Muscle of back (tissue), 11 donors: Measurements from ENCODE around the gene AGBL3. TPM values are rescaled to one million over a fixed set of nuclear protein-coding genes. Genes with fewer than 3 reads are reported as not detected.
"Not testable (repeated sequence)": the region's sequence is repeated elsewhere in the genome, so short reads cannot be mapped to it uniquely, and the experiment has no call there.

Experiments
- DNase-seq, 3 donors: peaks; one replicate each; pipeline versions ENCODE4 v3.0.0 to v3.0.0-alpha.2; 2013
- polyA plus RNA-seq, 10 donors: library from polyadenylated mRNA; unstranded; fragments of 120-200 nt; gene quantifications; one replicate each; pipeline ENCODE4 v1.2.1, GENCODE V29; 2013; ENCODE audit not compliant: insufficient read length in 10 of 10

Gene AGBL3
- polyA plus RNA-seq, 10 donors, result 1.8 to 7.6 (median 3.3) TPM

DNA sequence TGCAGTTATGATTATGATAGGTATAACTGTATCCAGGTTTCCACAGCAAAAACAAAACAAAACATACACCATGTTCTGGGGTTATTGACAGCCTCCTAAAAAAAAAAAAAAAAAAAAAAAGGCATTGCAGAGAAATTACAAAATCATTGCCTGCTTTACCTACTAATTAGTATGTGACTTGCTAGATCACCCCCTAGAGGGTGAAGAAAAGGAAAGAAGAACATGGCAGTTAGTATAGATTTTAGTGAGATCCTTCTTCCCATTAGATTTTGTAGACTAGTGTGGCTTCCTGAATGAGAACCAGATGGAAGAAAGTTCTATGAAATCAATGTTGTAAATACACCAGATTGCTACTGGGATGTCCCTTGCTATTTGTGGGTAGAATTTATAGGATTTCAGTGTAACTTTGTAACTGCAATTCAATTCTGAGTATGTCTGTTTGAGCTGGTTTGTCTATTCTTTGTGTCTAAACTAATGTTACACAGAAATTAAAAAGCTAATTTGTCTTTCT lies 24.0 kb upstream of the AGBL3 start:
- DNase-seq, result peak in 1 of 3 donors; percentile 44

DNA sequence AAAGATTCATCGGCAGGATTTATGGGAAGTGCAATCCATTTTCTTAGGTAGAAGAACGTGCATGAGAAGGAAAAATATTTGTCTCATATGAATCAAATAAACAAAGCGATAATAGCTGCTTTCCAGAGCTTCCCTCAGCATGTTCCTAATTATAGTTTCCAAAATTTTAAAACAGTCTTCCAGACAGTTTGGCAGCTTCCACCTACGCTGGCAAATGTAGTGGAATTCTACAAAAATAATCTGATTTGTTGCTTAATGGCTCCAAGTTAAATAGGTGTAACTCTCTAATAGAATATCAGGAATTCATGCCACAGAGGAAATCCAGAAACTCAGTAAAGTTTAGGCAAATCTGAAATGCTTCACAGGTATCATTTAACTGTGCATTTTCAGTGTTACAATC lies 23.3 kb upstream of the AGBL3 start:
- DNase-seq, result peak in 2 of 3 donors; percentile 60 to 76

DNA sequence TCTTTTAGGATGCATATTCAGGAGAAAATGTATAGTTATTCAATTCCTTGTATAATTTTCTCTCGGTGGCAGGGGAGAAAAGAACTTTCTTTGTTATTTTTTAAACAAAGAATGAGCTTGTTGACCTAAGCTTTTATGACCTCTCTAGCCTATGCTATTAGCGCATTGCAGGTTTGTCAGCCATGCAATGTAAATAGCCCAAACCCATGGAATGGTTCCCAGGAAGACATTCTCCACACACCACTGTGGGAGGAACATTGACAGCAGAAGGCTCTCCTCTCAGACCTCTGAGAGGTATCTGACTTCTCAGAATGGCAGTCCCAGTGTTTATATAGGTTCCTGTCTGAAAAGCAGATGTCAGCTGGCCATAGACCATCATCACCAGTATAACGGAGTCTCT lies 19.6 kb upstream of the AGBL3 start:
- no peak for DNase-seq

DNA sequence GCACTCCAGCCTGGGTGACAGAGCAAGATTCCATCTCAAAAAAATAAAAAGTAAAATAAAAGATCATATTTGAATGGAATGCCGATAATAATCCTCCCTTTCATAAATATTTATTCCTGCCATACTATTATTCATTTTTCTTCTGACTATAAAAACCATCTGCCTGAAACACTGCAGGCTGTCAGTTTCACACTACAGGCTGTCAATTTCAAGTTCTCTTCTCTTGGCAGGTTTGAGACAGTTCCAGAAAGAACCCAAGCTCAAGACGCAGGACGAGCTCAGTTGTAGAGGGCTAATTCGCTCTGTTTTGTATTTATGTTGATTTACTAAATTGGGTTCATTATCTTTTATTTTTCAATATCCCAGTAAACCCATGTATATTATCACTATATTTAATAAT lies 18.2 kb upstream of the AGBL3 start:
- no peak for DNase-seq

DNA sequence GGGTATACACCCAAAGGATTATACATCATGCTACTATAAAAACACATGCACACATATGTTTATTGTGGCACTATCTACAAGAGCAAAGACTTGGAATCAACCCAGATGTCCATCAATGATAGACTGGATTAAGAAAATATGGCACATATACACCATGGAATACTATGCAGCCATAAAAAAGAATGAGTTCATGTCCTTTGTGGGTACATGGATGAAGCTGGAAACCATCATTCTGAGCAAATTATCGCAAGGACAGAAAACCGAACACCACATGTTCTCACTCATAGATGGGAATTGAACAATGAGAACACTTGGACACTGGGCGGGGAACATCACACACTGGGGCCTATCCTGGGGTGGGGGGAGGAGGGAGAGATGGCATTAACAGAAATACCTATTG lies 4.7 kb upstream of the AGBL3 start:
- not testable (repeated sequence) for DNase-seq

DNA sequence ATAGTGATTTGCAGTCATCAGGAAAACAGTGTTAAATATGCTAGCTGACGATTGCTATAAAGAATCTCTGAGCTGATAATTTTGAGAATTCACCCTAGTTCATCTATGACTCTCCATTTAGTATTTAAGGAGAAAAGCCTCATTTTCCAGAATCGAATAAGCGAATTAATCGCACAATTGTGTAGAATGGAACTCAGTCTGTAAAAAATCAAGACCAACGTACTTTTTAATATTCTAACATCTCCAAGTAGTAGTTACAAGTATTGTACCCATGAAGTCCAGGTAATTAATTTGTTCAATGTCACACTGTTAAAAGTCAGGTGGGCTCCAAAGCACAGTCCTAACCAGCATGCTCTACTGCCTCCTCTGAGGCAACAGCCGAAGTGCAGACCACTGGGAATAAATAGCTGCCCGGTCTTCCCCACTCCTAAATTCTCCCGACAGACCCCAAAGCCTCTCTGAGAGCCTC lies 380 bp upstream of the AGBL3 start:
- DNase-seq, result no peak

DNA sequence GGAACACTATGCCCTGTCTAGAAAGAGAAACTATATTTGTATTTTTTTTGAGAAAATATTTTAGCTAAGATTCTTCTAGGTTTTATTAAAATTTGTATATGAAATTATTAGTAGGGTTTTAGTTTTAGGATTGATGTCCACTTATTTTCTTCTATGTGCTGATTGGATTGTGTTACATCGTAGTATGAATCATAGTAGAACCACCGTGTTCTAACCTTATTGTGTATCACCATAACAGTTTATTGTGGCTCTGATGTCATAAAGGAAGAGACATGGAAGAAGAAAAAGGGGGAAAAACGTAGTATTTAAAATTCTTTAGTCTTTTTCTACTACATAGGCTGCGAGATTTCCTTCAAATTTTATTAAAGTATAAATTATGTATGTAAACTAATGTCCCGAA lies 1.9 kb downstream of the AGBL3 start:
- no peak for DNase-seq

DNA sequence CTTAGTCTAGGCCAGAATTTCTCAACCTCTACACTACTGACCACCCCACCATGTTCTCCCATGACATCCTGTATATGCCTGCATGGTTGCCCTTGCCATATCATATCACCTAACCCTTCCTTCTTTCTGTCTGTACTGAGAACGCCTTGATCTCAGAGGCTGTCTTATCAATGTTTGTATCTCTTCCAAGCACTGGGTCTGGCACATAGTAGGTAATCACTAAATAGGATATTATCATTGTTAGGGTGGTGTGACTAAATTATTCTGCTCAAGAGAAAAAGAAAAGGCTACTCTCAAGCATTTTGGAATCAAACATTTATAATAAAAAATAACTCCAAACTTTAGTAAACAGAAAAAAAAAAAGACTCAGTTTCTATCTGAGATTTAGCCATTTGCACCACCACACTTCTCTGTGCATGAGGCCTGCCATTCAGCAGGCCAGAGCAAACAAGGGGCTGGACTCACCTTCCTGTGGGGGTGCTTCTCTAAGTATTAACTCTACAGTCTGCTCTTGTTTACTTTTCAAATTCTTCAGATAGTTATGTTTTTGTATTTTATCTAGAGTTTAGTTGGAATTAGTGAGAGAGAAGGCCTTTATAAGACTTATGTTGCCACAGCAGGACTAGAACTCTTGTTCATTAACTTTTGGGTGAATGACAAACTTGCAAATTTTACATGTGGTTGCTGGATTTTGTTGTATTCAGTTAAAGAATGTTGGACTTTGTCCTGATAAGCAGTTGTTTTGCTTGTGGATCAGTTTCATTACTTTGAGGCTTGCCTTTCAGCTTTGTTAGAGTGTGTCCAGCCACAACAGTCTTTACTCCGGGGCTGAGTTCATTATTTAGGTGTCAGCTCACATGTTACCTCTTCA lies 5.4 kb downstream of the AGBL3 start:
- DNase-seq, result no peak

DNA sequence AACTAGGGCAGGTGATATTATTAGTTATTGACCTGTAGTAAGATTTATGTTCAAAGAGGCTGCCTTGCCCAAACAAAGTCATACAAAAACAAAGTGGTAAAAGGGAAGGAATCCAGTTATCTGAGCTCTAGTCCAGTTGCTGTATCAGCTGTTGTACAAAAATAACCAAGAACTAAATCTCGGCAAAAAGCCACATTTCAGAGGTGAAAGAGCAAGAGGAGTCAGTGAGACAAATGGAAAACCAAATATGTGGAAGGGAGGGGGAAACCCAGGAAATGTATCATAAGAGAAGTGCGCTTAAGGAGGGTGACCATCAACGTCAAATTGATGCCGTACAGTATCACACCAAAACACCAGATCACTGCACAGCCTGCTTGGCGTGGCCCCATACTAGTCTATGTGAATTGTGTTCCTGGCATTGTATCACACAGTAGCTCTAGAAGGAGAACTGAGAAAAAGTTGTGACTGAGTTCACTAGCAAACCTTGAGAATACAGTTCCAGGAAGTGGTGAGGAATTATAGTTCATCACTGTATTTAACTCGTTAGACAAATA lies 6.4 kb downstream of the AGBL3 start:
- DNase-seq, result peak in 1 of 3 donors; percentile 12

DNA sequence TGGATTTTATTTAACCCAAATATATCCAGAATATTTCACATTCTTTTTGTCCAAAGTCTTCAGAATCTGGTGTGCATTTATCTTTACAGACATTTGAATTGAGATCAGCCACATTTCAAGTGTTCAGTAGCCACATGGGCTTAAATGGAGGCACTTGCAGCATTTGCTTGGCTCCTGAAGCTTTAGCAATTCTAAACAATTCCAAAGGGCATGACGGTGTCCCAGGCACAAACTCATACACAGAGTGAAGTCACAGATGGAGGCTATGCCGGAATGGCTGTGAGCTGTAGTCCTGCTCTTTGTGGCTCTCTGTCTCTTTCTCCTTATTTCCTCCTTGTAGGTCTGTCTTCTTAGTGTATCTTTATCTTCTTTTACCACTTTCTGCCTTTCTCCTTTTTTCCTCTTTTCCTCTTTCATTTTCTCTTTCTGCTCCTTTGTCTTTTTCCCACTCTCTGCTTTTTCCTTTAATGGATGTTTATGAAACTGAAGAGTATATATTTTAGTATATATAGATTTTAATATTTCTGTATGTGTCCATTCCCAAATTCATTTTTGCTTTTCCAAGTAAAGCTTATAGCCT lies 7.7 kb downstream of the AGBL3 start:
- DNase-seq, result no peak

DNA sequence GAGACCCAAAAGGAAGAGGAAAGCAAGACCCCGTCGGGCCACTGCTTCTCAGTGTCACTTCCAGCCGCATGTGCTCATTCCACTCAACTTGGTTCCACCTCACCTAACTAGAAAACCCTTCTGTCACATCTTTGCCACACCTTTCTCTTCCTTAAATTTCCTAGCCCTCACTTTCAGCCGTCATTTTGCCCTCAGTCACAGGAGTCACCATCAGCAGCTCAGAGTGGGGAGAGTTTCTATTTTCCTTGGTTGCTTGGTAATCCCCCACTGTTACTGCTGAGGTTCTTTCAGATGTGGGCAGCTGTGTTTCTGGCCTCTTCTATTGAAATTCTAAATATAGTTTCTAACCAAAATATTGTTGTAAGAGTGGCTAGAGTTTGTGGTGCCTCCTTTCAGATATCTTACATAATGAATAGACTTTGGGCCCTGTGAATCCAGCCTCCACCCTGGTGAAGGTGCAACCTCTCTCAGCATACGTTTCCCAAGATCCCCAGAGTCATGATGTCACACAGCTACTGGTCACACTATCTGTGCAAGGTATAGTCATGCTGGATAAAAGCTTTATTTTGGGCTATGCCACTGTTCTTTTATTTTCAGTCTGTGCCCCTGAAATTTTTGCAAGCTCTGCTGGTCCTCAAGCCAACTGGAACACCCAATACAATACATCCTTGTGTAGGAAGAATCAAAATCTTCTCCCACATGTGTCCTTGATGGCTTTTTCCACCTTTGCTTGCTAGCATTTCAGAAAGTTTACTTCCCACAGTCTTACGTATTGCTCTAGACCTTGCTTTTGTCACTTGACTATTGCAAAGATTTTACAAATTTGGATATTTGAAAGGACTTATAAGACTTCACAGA lies 9.2 kb downstream of the AGBL3 start:
- no peak for DNase-seq

DNA sequence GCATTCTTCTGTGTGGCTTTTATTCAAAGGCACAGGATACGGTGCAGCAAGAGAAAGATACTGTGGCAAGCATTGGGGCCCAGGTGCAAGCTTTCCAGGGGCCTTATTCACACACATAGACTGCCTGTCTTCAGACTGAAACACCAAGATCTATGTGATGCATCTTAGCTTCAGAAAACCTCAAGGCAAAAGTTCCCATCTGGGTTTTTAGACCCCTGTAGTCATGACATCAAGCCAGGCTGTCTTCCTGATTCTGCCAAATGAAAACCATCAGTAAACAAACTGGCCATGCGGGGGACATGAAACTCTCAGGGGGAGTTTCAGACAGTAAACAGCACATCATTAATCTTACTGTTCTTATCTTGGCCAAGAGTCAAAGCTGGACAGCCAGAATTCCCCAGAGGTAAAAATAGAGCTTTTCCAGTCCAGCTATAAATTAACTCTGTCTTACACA lies 9.8 kb downstream of the AGBL3 start:
- DNase-seq, result peak in 1 of 3 donors; percentile 30

DNA sequence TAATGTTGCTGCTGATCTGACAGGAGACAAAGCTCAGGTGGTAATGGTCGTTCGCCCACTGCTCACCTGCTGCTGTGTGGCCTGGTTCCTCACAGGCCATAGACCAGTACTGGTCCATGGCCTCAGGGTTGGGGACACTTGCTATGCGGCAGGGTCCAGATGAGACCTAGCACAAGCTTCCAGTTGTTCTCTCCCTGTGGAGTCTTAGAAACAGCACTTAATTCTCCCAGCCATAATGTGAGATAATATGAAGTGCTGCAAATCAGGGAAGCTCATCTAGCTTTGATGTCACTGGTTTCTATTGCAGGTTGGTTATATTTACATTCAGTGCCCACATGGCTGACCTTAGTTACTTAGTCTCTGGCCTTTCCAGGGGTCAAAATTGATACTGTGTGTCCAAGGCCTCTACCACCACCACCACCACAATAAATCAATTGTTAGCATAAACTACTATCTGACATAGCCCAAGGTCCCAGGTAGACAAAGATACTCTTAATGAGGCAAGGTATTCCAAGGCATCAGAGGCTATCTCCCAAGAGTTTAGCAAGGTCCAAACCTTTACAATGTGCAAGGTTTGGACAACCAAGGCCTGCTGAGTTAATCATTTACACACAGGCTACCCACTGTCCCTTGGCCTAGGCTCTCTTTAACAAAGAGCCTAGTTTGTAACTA lies 11.0 kb downstream of the AGBL3 start:
- DNase-seq, result no peak

DNA sequence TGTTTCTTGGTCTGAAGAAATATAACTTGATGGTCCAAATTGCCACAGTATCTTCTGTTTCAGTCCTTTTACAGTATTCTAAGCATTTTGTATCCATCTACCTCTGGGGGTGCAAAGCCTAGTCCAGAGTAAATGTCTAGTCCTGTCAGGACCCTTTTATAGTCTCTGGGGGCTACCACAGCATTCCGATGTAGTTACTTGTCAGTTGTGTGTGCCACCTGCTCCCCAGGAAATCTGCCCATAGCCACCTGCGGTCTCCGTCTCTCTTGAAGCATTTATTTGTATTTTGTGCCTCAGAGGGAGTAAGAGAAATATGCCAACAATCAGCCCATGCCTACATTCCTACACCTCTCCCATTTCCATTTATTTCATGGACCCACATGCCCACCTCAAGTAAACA lies 12.8 kb downstream of the AGBL3 start:
- no peak for DNase-seq

DNA sequence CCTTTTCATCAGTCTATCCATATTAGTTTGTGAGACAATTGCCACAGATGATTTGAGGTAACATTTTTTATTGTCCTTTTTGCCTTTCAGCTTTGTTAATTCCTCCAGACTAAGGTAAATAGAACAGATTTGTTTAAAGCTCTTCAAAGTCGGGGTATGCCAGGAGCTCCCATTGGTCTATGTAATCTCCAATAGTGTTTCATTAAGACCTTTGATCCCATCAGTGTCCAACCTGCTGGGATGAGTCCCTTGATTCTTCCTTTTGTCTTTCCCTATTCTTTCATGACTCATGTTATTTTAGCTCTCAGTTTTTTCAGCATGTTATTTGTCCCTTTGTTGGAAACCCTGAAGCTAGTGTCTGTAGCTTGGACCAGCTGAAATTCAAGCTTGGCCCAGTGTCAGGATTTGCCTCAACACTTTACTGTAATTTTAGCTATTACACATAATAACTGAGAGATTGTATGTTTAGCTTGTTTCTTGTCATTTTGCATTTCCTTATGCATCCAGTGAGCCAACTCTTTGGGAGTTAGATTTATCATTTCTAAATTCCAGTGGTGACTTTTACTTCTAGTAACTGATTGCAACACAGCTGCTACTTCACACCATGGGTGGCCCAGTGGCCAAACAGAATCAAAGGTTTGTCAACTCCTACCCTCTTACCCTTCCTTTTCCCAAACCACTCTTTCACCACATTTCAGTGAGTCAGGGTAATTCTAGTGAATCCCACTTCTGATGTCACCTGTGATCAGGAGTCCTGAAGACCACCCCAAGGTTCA lies 15.3 kb downstream of the AGBL3 start:
- DNase-seq, result no peak

DNA sequence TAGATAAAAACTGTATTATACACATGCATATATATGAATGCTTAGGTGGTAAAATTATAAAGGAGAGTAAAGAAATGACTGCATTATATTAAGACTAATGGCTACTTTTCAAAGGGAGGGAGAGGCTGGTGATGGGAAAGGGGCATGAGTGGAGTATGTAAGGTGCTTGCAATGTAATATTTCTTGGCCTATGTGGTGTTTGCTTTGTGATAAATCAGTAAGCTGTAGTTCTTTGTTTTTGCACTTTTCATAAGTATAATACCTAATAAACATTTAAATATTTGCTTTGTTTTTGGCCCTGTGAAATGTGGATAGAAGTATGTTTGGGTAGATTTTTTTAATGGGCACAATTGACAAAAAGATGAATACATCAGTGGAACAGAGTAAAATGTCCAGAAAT lies 25.9 kb downstream of the AGBL3 start:
- DNase-seq, result no peak

DNA sequence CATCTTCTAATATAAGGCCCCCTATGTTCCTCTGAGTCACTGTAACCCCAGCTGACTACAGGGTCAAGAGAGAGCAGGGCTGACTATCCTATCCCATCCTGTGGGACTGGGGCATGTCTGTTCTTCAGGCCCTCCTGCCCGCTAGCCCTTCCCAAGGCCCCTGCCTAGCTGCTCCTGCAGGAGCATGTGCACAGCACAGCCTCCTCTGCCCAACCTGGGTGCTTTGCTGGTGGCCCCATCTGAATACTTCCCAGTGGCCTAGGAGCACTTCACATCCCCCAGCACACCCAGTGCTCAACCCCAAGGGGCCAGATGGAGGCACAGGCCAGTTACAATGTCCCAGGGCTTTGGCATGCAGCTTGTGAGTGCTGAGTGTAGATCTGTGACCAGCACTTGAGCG lies 37.3 kb downstream of the AGBL3 start:
- no peak for DNase-seq

DNA sequence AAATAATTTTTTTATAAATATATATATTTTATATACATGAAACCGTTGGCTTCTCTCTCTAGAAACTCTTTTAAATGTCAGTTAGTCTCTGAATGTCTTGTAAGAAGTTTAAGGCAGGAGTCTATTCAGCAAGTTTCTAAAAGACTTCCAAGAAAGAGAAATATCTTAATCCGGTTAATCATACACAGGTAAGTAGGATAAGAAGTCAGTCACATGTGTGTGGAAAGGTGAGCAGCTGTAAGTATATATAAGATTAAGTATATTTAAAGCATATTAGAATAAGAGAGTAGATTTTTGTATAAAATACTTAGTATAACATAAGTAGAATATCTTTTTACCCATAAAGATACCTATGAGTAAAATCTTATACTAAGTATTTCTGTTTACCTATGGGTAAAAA lies 48.9 kb downstream of the AGBL3 start:
- no peak for DNase-seq

DNA sequence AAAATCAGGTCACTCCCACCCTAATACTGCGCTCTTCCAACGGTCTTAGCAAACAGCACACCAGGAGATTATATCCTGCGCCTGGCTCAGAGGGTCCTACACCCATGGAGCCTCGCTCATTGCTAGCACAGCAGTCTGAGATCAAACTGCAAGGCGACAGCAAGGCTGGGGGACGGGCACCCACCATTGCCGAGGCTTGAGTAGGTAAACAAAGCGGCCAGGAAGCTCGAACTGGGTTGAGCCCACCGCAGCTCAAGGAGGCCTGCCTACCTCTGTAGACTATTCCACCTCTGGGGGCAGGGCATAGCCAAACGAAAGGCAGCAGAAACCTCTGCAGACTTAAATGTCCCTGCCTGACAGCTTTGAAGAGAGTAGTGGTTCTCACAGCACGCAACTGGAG lies 80.7 kb downstream of the AGBL3 start:
- DNase-seq, result not testable (repeated sequence)

DNA sequence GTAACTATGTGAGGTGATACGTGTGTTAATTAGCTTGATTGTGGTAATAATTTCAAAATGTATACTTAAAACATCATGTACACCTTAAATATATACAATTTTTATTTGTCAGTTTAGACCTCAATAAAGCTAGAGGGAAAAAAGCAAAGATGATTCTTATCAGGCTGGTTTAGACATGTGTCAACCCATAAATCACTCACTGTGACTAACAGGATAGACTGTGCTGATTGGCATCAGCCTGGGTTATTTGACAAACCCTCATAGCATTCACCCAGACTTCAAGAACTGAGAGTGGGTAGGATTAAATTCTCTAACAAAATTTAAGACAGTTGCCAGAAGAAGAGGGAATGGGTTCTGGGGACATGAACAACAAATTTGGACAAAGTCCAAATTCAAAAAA lies 87.8 kb downstream of the AGBL3 start:
- no peak for DNase-seq
